OCI-LY3 (cell line): Measurements from ENCODE around the gene HDAC7.

Experiments
- EZH2phosphoT487 ChIP-seq: fragments of 200-600 bp; shearing (Covaris generic); IDR thresholded peaks from 2 replicates; pipeline ENCODE4 v1.6.1; 2018; ENCODE audit warnings: antibody characterized with exemption, mixed run types, low read depth
- TF ChIP-seq, protein P1 (sequence below): fragments of 200-600, 300-600 bp; sonication (generic); IDR thresholded peaks from 2 replicates; pipeline ENCODE4 v1.5.1; 2014; ENCODE audit warnings: antibody characterized with exemption, low read length, low read depth

DNA sequence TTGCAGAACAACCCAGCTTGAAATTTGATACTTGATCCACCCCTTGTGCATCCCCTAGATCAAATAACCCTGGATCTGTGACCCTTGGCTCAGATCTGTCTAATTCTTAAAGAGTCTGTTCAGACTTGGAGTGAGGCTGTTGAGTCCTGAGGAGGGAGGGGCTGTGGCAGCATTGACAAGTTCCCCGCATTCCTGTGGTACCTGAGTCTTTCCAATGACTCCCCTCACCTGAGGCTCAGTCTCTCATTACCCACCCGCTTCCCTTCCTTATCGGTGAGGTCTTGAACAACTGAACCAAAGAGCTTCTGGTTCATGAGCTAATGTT, 16.1 kb upstream of the HDAC7 start:
- no peak for TF ChIP-seq EZH2phosphoT487
- TF ChIP-seq, protein P1, sequence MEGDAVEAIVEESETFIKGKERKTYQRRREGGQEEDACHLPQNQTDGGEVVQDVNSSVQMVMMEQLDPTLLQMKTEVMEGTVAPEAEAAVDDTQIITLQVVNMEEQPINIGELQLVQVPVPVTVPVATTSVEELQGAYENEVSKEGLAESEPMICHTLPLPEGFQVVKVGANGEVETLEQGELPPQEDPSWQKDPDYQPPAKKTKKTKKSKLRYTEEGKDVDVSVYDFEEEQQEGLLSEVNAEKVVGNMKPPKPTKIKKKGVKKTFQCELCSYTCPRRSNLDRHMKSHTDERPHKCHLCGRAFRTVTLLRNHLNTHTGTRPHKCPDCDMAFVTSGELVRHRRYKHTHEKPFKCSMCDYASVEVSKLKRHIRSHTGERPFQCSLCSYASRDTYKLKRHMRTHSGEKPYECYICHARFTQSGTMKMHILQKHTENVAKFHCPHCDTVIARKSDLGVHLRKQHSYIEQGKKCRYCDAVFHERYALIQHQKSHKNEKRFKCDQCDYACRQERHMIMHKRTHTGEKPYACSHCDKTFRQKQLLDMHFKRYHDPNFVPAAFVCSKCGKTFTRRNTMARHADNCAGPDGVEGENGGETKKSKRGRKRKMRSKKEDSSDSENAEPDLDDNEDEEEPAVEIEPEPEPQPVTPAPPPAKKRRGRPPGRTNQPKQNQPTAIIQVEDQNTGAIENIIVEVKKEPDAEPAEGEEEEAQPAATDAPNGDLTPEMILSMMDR, result no peak
